ENCODE results near the gene MAMDC4.
"Not testable (repeated sequence)": the region's sequence is repeated elsewhere in the genome, so short reads cannot be mapped to it uniquely, and the experiment has no call there.

MAMDC4 gene

DNA sequence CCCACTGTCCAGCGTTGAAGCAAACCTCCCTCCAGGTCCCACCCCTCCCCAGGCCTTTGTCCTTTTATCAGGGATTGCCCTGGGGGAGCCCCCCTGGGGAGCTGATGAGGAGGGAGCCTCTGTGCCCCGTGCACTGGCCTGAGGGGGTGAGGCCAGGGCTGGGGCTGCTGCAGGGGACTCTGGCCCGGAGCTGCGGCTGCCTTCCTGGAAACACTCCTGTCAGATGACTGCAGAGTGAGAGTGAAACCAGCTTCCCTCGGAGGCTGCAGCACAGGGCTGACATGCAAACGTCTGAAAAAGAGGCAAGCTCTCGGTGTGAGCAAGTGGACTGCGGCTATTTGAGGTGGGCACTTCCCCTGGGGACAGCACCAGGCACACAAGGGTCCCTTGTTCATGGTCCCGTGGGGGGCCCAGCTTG, 29.6 kb downstream of the MAMDC4 start:
- Histone ChIP-seq H3K79me1 (ENCODE audit: low read depth, low read length) (peaks cover 4% of the 10 kb centered on the region), H2BK12ac (ENCODE audit: low read length) (no peak overlapping the region), H3K27me3 (ENCODE audit: control insufficient read depth in 3 of 3, insufficient read depth in 3 of 3, low read depth in 1 of 3, low read length in 3 of 3) (no peaks in the 10 kb centered on the region), H2AFZ (ENCODE audit: low read length) (peak overlapping the region; percentile 50), H3K4me2 (ENCODE audit: insufficient read depth, low read length, poor library complexity, severe bottlenecking) (no peak overlapping the region), H3K36me3 (replicated peaks in 1 of 2; ENCODE audit: control insufficient read depth in 2 of 2, insufficient read depth in 2 of 2, low read length in 2 of 2) (no peaks in the 10 kb centered on the region), H4K8ac (ENCODE audit: low read depth, low read length) (no peak overlapping the region), H2BK15ac (ENCODE audit: low read length) (no peak overlapping the region), H3K27ac (replicated peaks; ENCODE audit: low read length) (no peak overlapping the region), H2BK5ac (ENCODE audit: low read length) (no peak overlapping the region), H3K4ac (ENCODE audit: low read length) (no peak overlapping the region), H3K18ac (ENCODE audit: low read length) (no peak overlapping the region), H2BK120ac (ENCODE audit: low read depth, low read length) (no peak overlapping the region), H3K4me3 (ENCODE audit: low read length in 2 of 2) (no peak overlapping the region), H4K91ac (ENCODE audit: low read depth, low read length, poor library complexity) (no peak overlapping the region), H3K9me3 (replicated peaks in 1 of 2; ENCODE audit: control insufficient read depth in 2 of 2, insufficient read depth in 1 of 2, low read depth in 1 of 2, low read length in 2 of 2) (no peaks in the 10 kb centered on the region), H3K14ac (ENCODE audit: low read length) (no peak overlapping the region), H3K23ac (ENCODE audit: low read depth, low read length, poor library complexity) (no peak overlapping the region), H3K4me1 (ENCODE audit: control insufficient read depth in 2 of 2, insufficient read depth in 1 of 2, low read depth in 1 of 2, low read length in 2 of 2) (peaks cover 5 to 9% of the 10 kb centered on the region in 2 donors), H3K9ac (ENCODE audit: low read depth, low read length, poor library complexity) (no peak overlapping the region), H2AK5ac (ENCODE audit: low read depth, low read length) (no peak overlapping the region)
- WGBS, 2 donors (ENCODE audit: extremely low coverage in 2 of 2, insufficient read length in 2 of 2, insufficient replicate concordance in 1 of 2): no CpG with 5 or more reads among the region's 9 CpGs
- DNase-seq (ENCODE audit: low spot score): no peak

DNA sequence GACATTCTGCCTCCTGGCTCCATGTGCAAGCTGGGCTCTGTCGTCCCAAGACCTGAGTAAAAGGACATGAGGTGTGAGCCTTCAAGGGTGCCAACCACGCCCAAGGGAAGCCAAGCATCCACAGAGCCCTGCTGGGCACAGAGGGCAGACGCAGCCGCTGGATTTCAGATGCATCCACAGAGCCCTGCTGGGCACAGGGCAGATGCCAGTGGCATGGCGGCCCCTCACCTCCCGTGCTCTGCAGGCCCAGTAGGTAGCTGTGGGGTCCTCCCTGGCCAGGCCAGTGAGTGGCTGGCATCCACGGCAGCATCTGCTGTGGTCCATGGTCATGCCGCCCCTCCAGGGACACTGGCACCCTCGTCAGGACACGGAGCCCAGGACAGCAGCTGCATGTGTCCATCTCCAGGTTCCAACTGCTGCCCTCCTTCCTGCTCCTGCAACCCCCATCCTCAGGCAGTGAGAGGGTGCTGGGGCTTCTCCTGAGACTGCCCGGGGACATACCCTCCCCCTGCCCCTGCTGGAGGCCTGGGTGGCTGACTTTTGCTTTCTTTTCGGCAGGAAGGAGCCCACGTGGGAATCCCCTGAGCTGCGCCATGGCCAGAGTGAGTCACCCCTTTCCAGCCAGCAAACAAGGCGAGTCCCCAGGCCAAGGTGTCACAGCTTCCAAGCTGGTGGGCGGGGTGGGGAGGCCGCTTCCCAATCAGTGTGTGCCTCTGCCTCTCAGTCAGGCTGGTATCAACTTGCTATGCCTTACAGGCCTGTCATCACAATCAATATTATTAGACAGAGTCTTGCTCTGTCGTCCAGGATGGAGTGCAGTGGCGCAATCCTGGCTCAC, 30.2 kb downstream of the MAMDC4 start:
- DNase-seq (ENCODE audit: low spot score): no peak
- peaks cover 8 to 12% of the 10 kb centered on the region in 2 donors for H3K4me1 ChIP-seq (ENCODE audit: control insufficient read depth in 2 of 2, insufficient read depth in 1 of 2, low read depth in 1 of 2, low read length in 2 of 2)
- peak overlapping the region; percentile 63 for H3K14ac ChIP-seq (ENCODE audit: low read length)
- H3K18ac ChIP-seq (ENCODE audit: low read length): peak overlapping the region; percentile 8
- no peaks in the 10 kb centered on the region for H3K27me3 ChIP-seq (ENCODE audit: control insufficient read depth in 3 of 3, insufficient read depth in 3 of 3, low read depth in 1 of 3, low read length in 3 of 3)
- no peak overlapping the region for H3K27ac ChIP-seq (replicated peaks; ENCODE audit: low read length)
- H2AFZ ChIP-seq (ENCODE audit: low read length): peak overlapping the region; percentile 50
- H3K36me3 ChIP-seq (replicated peaks in 1 of 2; ENCODE audit: control insufficient read depth in 2 of 2, insufficient read depth in 2 of 2, low read length in 2 of 2): no peaks in the 10 kb centered on the region
- peak overlapping the region; percentile 92 for H2AK5ac ChIP-seq (ENCODE audit: low read depth, low read length)
- H4K8ac ChIP-seq (ENCODE audit: low read depth, low read length): no peak overlapping the region
- no peaks in the 10 kb centered on the region for H3K9me3 ChIP-seq (replicated peaks in 1 of 2; ENCODE audit: control insufficient read depth in 2 of 2, insufficient read depth in 1 of 2, low read depth in 1 of 2, low read length in 2 of 2)
- H4K91ac ChIP-seq (ENCODE audit: low read depth, low read length, poor library complexity): no peak overlapping the region
- H3K4me2 ChIP-seq (ENCODE audit: insufficient read depth, low read length, poor library complexity, severe bottlenecking): no peak overlapping the region
- H3K4ac ChIP-seq (ENCODE audit: low read length): no peak overlapping the region
- no peak overlapping the region for H3K4me3 ChIP-seq (ENCODE audit: low read length in 2 of 2)
- WGBS, 2 donors (ENCODE audit: extremely low coverage in 2 of 2, insufficient read length in 2 of 2, insufficient replicate concordance in 1 of 2): no CpG with 5 or more reads among the region's 19 CpGs
- H2BK15ac ChIP-seq (ENCODE audit: low read length): peak overlapping the region; percentile 33
- H2BK12ac ChIP-seq (ENCODE audit: low read length): peak overlapping the region; percentile 94
- H3K23ac ChIP-seq (ENCODE audit: low read depth, low read length, poor library complexity): peak overlapping the region; percentile 80
- H3K79me1 ChIP-seq (ENCODE audit: low read depth, low read length): peaks cover 11% of the 10 kb centered on the region
- H3K9ac ChIP-seq (ENCODE audit: low read depth, low read length, poor library complexity): peak overlapping the region; percentile 84
- peak overlapping the region; percentile 78 for H2BK5ac ChIP-seq (ENCODE audit: low read length)
- H2BK120ac ChIP-seq (ENCODE audit: low read depth, low read length): no peak overlapping the region

DNA sequence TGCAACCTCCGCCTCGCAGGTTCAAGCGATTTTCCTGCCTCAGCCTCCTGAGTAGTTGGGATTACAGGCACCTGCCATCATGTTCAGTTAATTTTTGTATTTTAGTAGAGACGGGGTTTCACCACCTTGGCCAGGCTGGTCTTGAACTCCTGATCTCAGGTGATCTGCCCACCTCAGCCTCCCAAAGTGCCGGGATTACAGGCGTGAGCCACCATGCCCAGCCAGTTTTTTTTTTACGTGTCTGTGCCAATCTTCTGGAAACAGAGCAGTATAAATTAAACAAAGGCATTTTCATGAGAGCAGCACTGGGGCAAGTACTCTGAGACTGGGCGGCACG, 30.8 kb downstream of the MAMDC4 start:
- peaks cover 10 to 12% of the 10 kb centered on the region in 2 donors for H3K4me1 ChIP-seq (ENCODE audit: control insufficient read depth in 2 of 2, insufficient read depth in 1 of 2, low read depth in 1 of 2, low read length in 2 of 2)
- not testable (repeated sequence) for H3K4me3 ChIP-seq (ENCODE audit: low read length in 2 of 2); H2AFZ ChIP-seq (ENCODE audit: low read length); H3K4ac ChIP-seq (ENCODE audit: low read length); H3K4me2 ChIP-seq (ENCODE audit: insufficient read depth, low read length, poor library complexity, severe bottlenecking); H2BK5ac ChIP-seq (ENCODE audit: low read length); H2BK120ac ChIP-seq (ENCODE audit: low read depth, low read length); H3K36me3 ChIP-seq (replicated peaks in 1 of 2; ENCODE audit: control insufficient read depth in 2 of 2, insufficient read depth in 2 of 2, low read length in 2 of 2); H3K27me3 ChIP-seq (ENCODE audit: control insufficient read depth in 3 of 3, insufficient read depth in 3 of 3, low read depth in 1 of 3, low read length in 3 of 3); H3K27ac ChIP-seq (replicated peaks; ENCODE audit: low read length); H3K9ac ChIP-seq (ENCODE audit: low read depth, low read length, poor library complexity); H2BK12ac ChIP-seq (ENCODE audit: low read length); H2AK5ac ChIP-seq (ENCODE audit: low read depth, low read length); H3K23ac ChIP-seq (ENCODE audit: low read depth, low read length, poor library complexity); H4K8ac ChIP-seq (ENCODE audit: low read depth, low read length); H3K14ac ChIP-seq (ENCODE audit: low read length); DNase-seq (ENCODE audit: low spot score); H2BK15ac ChIP-seq (ENCODE audit: low read length); H3K9me3 ChIP-seq (replicated peaks in 1 of 2; ENCODE audit: control insufficient read depth in 2 of 2, insufficient read depth in 1 of 2, low read depth in 1 of 2, low read length in 2 of 2); H4K91ac ChIP-seq (ENCODE audit: low read depth, low read length, poor library complexity); H3K18ac ChIP-seq (ENCODE audit: low read length)
- WGBS, 2 donors (ENCODE audit: extremely low coverage in 2 of 2, insufficient read length in 2 of 2, insufficient replicate concordance in 1 of 2): no CpG with 5 or more reads among the region's 9 CpGs
- H3K79me1 ChIP-seq (ENCODE audit: low read depth, low read length): peaks cover 13% of the 10 kb centered on the region

DNA sequence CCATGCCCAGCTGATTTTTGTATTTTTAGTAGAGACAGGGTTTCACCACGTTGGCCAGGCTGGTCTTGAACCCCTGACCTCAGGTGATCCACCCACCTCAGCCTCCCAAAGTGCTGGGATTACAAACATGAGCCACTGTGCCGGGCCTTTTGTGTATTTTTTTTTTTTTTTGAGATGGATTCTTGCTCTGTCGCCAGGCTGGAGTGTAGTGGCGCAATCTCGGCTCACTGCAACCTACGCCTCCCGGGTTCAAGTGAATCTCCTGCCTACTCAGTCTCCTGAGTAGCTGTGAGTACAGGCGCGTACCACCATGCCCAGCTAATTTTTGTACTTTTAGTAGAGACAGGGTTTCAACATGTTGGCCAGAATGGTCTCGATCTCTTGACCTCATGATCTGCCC, 31.5 kb downstream of the MAMDC4 start:
- H3K9me3 ChIP-seq (replicated peaks in 1 of 2; ENCODE audit: control insufficient read depth in 2 of 2, insufficient read depth in 1 of 2, low read depth in 1 of 2, low read length in 2 of 2); H3K4me2 ChIP-seq (ENCODE audit: insufficient read depth, low read length, poor library complexity, severe bottlenecking); DNase-seq (ENCODE audit: low spot score); H3K9ac ChIP-seq (ENCODE audit: low read depth, low read length, poor library complexity); H2AFZ ChIP-seq (ENCODE audit: low read length); H3K4ac ChIP-seq (ENCODE audit: low read length); H3K27me3 ChIP-seq (ENCODE audit: control insufficient read depth in 3 of 3, insufficient read depth in 3 of 3, low read depth in 1 of 3, low read length in 3 of 3); H2AK5ac ChIP-seq (ENCODE audit: low read depth, low read length); H2BK120ac ChIP-seq (ENCODE audit: low read depth, low read length); H2BK5ac ChIP-seq (ENCODE audit: low read length); H3K27ac ChIP-seq (replicated peaks; ENCODE audit: low read length); H3K4me3 ChIP-seq (ENCODE audit: low read length in 2 of 2); H3K18ac ChIP-seq (ENCODE audit: low read length); H3K23ac ChIP-seq (ENCODE audit: low read depth, low read length, poor library complexity); H4K8ac ChIP-seq (ENCODE audit: low read depth, low read length); H3K14ac ChIP-seq (ENCODE audit: low read length); H3K36me3 ChIP-seq (replicated peaks in 1 of 2; ENCODE audit: control insufficient read depth in 2 of 2, insufficient read depth in 2 of 2, low read length in 2 of 2); H4K91ac ChIP-seq (ENCODE audit: low read depth, low read length, poor library complexity); H2BK12ac ChIP-seq (ENCODE audit: low read length); H2BK15ac ChIP-seq (ENCODE audit: low read length): not testable (repeated sequence)
- no CpG with 5 or more reads among the region's 10 CpGs for WGBS, 2 donors (ENCODE audit: extremely low coverage in 2 of 2, insufficient read length in 2 of 2, insufficient replicate concordance in 1 of 2)
- peaks cover 12% of the 10 kb centered on the region in 2 donors for H3K4me1 ChIP-seq (ENCODE audit: control insufficient read depth in 2 of 2, insufficient read depth in 1 of 2, low read depth in 1 of 2, low read length in 2 of 2)
- peaks cover 17% of the 10 kb centered on the region for H3K79me1 ChIP-seq (ENCODE audit: low read depth, low read length)
